Psoas muscle (tissue), 8 donors: ENCODE results near the gene SUCLA2. TPM values are rescaled to one million over a fixed set of nuclear protein-coding genes. Genes with fewer than 3 reads are reported as not detected.
A peak's percentile ranks its signal among the peaks of the same experiment; 100 is the strongest.
"Not testable (repeated sequence)": the region's sequence is repeated elsewhere in the genome, so short reads cannot be mapped to it uniquely, and the experiment has no call there.

Source experiments
- ATAC-seq, 4 donors: fragments of 200-7000 bp; cut with Tn5 transposase; one replicate each; pipeline ENCODE4 v1.9.1; 2020; ENCODE audit warnings: moderate library complexity in 3 of 4, mild to moderate bottlenecking in 2 of 4
- DNase-seq, 2 donors: peaks; one replicate each; pipeline ENCODE4 v3.0.0-alpha.2; 2020
- H3K27ac ChIP-seq: fragments of 200-600 bp; one replicate; pipeline ENCODE4 v1.8.0; 2022
- H3K27me3 ChIP-seq, 3 donors: fragments of 200-600 bp in 1 of 3; one replicate each; pipeline versions ENCODE4 v1.6.1 to v1.8.0; 2013 to 2022; ENCODE audit warnings: low read length in 2 of 3, mild to moderate bottlenecking in 2 of 3, moderate library complexity in 1 of 3; ENCODE audit not compliant: insufficient read depth in 3 of 3
- H3K36me3 ChIP-seq, 2 donors: fragments of 200-600 bp in 1 of 2; one replicate each; pipeline versions ENCODE4 v1.6.1 to v1.8.0; 2013 to 2022; ENCODE audit warnings: low read depth in 1 of 2, mild to moderate bottlenecking in 1 of 2, moderate library complexity in 1 of 2; ENCODE audit not compliant: insufficient read depth in 1 of 2
- H3K4me1 ChIP-seq: fragments of 200-600 bp; one replicate; pipeline ENCODE4 v1.8.0; 2022
- H3K4me3 ChIP-seq: fragments of 200-600 bp; one replicate; pipeline ENCODE4 v1.8.0; 2022; ENCODE audit warnings: mild to moderate bottlenecking
- H3K9me3 ChIP-seq: fragments of 200-600 bp; one replicate; pipeline ENCODE4 v1.8.0; 2022
- WGBS, 3 donors: extraction: QIAGEN DNeasy Blood & Tissue Kit; methylation state at CpG; one replicate each; pipeline versions ENCODE4 v1.1.6 to v1.1.7; 2013; 5-methylcytosine and 5-hydroxymethylcytosine counted together
- intact Hi-C, 2 donors: fragments of 100-400 bp; cut with DNase I; formaldehyde crosslinking; loops; one replicate each; pipeline versions ENCODE4 v1.11.0 to v1.14.2; 2022
- polyA plus RNA-seq, 3 donors: library from polyadenylated mRNA; stranded (reverse); fragments of 200-250 nt; gene quantifications; one replicate each; pipeline ENCODE4 v1.2.3, GENCODE V29; 2013
- total RNA-seq, 4 donors: library from RNA; stranded (reverse); fragmentation: NEBNext Ultra II Directional in 2 of 4; extraction: Animal tissue kit (Norgen Biotek cat#: 25700) in 2 of 4; gene quantifications; one replicate each; pipeline versions ENCODE4 v1.2.1 to v1.2.4, GENCODE V29; 2021 to 2023
- TF ChIP-seq, protein P1 (sequence below): fragments of 200-600 bp; IDR thresholded peaks from one replicate; pipeline ENCODE4 v1.8.0; 2022; ENCODE audit warnings: antibody characterized with exemption
- donor health status: healthy with polysubstance abuse.
- donor health status: DM: no; HTN: no; CAD: no; lungs with moderate emphysema.
- donor health status: Bipolar disorder and iron deficiency.
- donor health status: healthy.
- donor health status: DM: yes; HTN: yes; CAD: no.
- donor health status: DM: no; HTN: no; CAD: no.
- donor health status: DM: no; HTN: no; CAD: no.
- donor health status: DM: yes; HTN: yes; CAD: no.

The SUCLA2 gene
- total and polyA plus RNA-seq, 7 donors: 83.9 to 131 (median 103) TPM

GRCh38 chr13:47949799-47950198, 51.3 kb downstream of the SUCLA2 start:
- H3K36me3 ChIP-seq: peaks cover 0 to 80% of the 10 kb centered on the region in 2 donors

DNA sequence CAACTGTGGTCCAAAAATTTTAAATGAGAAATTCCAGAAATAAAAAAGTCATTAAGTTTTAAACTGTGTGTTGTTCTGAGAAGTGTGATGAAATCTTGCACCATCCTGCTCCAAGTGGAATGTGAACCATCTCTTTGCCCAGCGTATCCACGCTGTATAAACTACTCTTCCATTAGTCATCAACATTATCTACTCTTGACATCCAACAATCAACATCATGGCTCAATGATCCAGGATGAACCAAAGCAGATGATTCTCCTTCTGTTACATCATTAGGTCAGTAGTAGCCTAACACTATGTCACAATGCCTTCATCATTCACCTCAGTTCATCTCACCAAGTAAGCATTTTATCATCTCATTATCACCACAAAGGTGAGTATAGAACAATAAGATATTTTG, 55.3 kb downstream of the SUCLA2 start:
- Histone ChIP-seq H3K36me3 (peaks cover 7 to 77% of the 10 kb centered on the region in 2 donors), H3K9me3 (no peaks in the 10 kb centered on the region), H3K4me3 (no peak overlapping the region), H3K4me1 (no peaks in the 10 kb centered on the region), H3K27me3 (no peaks in the 10 kb centered on the region), H3K27ac (no peak overlapping the region)
- peak in 3 of 4 donors; percentile 56 to 85 (median 60) for ATAC-seq
- no peak for DNase-seq
- intact Hi-C loops: no loop called here
- TF ChIP-seq, protein P1, sequence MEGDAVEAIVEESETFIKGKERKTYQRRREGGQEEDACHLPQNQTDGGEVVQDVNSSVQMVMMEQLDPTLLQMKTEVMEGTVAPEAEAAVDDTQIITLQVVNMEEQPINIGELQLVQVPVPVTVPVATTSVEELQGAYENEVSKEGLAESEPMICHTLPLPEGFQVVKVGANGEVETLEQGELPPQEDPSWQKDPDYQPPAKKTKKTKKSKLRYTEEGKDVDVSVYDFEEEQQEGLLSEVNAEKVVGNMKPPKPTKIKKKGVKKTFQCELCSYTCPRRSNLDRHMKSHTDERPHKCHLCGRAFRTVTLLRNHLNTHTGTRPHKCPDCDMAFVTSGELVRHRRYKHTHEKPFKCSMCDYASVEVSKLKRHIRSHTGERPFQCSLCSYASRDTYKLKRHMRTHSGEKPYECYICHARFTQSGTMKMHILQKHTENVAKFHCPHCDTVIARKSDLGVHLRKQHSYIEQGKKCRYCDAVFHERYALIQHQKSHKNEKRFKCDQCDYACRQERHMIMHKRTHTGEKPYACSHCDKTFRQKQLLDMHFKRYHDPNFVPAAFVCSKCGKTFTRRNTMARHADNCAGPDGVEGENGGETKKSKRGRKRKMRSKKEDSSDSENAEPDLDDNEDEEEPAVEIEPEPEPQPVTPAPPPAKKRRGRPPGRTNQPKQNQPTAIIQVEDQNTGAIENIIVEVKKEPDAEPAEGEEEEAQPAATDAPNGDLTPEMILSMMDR: no peak
- WGBS, 3 donors: 63 to 71% (median 66%) methylated on average over 2 of the region's 2 CpGs

More at GRCh38 chr13:47949799-47950198, 51.3 kb downstream of the SUCLA2 start:
- TF ChIP-seq, protein P1: no peak
- Histone ChIP-seq H3K4me3 (no peak overlapping the region), H3K27ac (no peak overlapping the region), H3K9me3 (no peaks in the 10 kb centered on the region), H3K4me1 (no peaks in the 10 kb centered on the region), H3K27me3 (no peaks in the 10 kb centered on the region)
- DNase-seq: no peak
- no peak for ATAC-seq
- 92 to 95% (median 95%) methylated on average over 2 of the region's 2 CpGs for WGBS, 3 donors
- intact Hi-C loops: no loop called here

DNA sequence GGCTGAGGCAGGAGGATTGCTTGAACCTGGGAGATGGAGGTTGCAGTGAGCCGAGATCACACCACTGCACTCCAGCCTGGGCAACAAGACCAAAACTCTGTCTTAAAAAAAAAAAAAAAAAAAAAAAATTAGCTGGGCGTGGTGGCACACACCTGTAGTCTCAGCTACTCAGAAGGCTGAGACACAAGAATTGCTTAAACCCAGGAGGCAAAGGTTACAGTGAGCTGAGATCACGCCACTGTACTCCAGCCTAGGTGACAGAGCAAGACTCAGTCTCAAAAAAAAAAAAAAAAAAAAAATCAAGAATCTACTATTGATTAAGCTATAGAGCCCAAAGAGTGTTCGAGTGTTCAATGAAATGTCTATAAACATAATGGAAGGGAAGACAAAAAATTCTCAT, 55.9 kb downstream of the SUCLA2 start:
- peaks cover 7 to 78% of the 10 kb centered on the region in 2 donors for H3K36me3 ChIP-seq

GRCh38 chr13:47934371-47934770, 66.7 kb downstream of the SUCLA2 start:
- WGBS, 3 donors: 64 to 76% (median 68%) methylated on average over 5 of the region's 5 CpGs
- Histone ChIP-seq H3K27ac (no peak overlapping the region), H3K36me3 (peaks cover 0 to 16% of the 10 kb centered on the region in 2 donors), H3K27me3 (no peaks in the 10 kb centered on the region), H3K4me1 (peaks cover 17% of the 10 kb centered on the region), H3K4me3 (no peak overlapping the region), H3K9me3 (no peaks in the 10 kb centered on the region)
- TF ChIP-seq, protein P1: no peak
- ATAC-seq: no peak
- intact Hi-C loops: no loop called here
- no peak for DNase-seq

More for the DNA sequence above, 55.9 kb downstream of the SUCLA2 start:
- H3K9me3 ChIP-seq, H3K4me3 ChIP-seq, H3K27me3 ChIP-seq, intact Hi-C loops, ATAC-seq, DNase-seq, H3K4me1 ChIP-seq, H3K27ac ChIP-seq: not testable (repeated sequence)
- 93 to 100% (median 98%) methylated on average over 4 of the region's 4 CpGs for WGBS, 3 donors

DNA sequence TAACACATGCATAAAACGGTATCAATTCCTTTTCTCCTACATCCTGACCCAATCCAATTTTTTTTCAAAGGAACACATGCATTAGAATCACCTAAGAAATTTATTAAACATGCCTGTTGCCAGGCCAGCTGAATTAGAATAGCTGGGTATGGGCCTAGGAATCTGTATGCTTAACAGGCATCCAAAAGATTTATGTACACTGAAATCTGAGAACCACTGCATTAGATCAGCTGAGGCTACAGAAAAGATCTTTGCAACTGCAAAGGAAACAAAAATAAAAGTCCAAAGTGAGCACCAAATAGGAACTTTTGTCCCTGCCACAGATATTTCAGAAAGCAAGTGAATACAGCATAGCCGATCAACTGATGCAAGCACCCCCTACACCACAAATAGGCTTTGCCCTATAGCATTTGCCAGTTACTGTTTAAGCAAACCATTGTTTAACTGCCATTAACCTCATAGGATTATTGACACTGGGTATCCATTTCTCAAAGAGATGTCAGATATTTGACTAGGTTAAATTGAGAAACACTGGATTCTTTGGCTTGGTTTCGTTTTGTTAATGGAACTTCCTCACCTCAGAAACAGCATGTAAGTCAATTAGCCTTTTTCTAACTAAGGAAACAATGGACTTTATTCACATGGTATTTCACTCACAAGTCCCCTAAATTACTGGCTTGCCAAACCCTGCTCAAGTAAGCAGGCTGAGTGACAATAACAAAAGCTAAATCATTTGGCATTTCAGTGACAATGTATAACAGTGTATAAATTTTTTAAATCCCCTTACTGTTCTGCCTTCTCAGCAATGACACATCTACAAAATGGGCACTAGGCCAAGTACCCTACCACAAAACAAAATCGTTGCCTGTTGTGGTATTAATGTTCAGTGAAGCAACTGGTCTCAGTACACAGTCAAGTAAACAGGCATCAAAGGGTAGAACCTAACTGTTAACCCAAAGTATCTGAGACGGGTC, 67.8 kb downstream of the SUCLA2 start:
- DNase-seq (no peak), ATAC-seq (peak in 1 of 4 donors; percentile 42)
- Histone ChIP-seq H3K27ac (no peak overlapping the region), H3K4me3 (no peak overlapping the region), H3K36me3 (peaks cover 0 to 11% of the 10 kb centered on the region in 2 donors), H3K9me3 (no peaks in the 10 kb centered on the region), H3K27me3 (no peaks in the 10 kb centered on the region), H3K4me1 (peaks cover 17% of the 10 kb centered on the region)
- intact Hi-C loops: no loop called here
- 16 to 20% (median 18%) methylated on average over 5 of the region's 5 CpGs for WGBS, 3 donors
- TF ChIP-seq, protein P1: no peak
